G401 (cell line): ENCODE results near the gene ADCY1. TPM values are rescaled to one million over a fixed set of nuclear protein-coding genes. Genes with fewer than 3 reads are reported as not detected.

Experiments
- DNase-seq: peaks from one replicate; pipeline ENCODE4 v3.0.0-alpha.2; 2015; ENCODE audit warnings: low spot score
- in situ Hi-C: cut with HindIII; loops from 2 replicates; pipeline ENCODE4 v1.10.0; 2016; ENCODE audit warnings: low sequenced_read_pairs, mixed read lengths
- total RNA-seq: library from RNA; depleted of rRNA; stranded (reverse); fragments of >200 nt; shearing (Covaris generic); gene quantifications from 2 replicates; pipeline ENCODE4 v1.2.3, GENCODE V29; 2014

Gene ADCY1
- total RNA-seq, 1 experiment from 2014 or later = 0.14 TPM

DNA sequence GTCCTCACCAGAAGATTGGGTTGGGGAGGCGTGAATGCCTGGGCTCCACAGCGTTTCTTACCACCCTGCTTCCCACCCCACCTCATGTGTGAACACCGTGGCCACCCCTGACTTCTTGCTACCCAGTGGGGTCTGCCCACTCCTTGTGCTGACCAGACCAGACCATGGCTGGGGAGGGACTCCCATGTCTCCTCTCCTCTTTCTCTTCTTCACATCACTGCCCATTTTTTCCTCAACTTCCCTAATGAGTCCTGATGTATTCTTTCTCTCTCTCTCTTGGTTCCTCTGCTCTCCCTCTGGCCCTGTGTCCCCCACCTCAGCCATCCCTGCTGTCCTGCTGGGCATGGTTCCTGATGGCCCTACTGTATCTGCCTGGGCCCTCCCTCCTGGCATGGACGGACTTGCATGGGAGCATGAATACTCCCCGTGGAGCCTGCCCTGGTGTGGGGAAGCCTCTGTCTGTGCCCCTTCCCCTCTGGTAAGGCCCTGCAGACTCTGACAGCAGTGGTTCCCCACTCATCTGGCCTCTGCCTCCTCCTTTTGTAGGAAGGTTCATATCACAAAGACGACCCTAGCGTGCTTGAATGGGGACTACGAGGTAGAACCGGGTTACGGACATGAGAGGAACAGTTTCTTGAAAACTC, 85.5 kb downstream of the ADCY1 start:
- DNase-seq = no peak
- in situ Hi-C loops = no loop called here

- in situ Hi-C loops = no loop called here
- DNase-seq = no peak
Observed at GRCh38 chr7:45660201-45660900, 86.2 kb downstream of the ADCY1 start.

DNA sequence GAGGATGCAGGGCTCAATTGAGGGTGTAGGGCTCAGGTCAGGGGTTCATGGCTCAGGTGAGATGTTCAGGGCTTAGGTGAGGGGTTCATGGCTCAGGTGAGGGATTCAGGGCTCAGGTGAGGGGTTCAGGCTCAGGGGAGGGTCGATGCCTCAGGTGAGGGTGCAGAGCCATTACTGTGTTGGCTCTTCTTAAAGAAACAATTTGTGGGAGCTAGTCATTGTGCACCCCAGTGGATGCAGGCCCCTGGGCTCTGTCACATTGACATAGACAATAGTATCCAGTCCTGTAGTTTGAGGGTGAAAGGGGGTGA, 86.7 kb downstream of the ADCY1 start:
- in situ Hi-C loops = no loop called here
- no peak for DNase-seq

GRCh38 chr7:45661302-45661995, 87.3 kb downstream of the ADCY1 start:
- no peak for DNase-seq

DNA sequence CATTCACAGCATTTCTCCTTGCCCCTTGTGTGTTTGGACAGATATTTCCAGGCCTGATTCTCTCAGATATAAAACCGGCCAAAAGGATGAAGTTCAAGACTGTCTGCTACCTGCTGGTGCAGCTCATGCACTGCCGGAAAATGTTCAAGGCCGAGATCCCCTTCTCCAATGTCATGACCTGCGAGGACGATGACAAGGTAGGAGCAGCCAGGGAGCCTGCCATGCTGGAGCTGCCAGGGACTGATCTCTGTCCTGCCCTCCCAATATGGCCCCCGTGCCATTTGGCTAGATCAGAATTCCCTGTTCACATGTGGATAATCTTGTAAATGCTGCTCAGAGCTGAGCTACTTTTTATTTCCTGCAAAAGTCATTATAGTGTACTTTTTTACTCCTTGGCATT, 87.8 kb downstream of the ADCY1 start:
- in situ Hi-C loops = no loop called here
- DNase-seq = no peak

More at GRCh38 chr7:45661302-45661995, 87.3 kb downstream of the ADCY1 start:
- in situ Hi-C loops = no loop called here

- in situ Hi-C loops = no loop called here
Observed at GRCh38 chr7:45662540-45663166, 88.5 kb downstream of the ADCY1 start.

DNA sequence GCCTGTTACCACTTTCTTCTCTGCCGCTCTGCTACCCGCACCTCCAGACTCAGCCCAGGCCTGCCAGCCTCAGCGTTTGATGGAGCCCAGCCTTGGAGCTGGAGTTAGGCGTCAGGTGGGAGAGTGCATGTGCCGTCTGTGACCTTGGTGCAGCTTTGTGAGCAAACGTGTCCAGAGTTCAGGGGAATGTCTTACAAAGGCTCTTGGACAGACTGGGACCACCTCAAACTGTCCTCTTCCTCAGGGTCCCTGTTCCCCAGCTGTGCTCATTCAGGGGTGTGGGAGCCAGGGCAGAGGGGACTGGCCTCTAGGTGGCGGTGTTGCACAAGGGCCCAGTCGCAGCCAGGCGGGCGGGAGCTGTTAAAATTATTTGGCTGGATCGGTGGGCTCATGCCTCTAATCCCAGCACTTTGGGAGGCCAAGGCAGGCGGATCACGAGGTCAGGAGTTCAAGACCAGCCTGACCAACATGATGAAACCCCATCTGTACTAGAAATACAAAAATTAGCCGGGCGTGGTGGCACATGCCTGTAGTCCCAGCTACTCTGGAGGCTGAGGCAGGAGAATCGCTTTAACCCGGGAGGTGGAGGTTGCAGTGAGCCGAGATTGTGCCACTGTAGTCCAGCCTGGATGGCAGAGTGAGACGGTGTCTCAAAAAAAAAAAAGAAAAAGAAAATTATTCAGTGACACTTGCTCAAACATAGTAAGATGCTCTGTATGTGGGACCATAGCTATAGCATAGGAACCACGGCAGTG, 89.2 kb downstream of the ADCY1 start:
- DNase-seq = no peak
- in situ Hi-C loops = no loop called here

More at GRCh38 chr7:45662540-45663166, 88.5 kb downstream of the ADCY1 start:
- peak; percentile 30 for DNase-seq

DNA sequence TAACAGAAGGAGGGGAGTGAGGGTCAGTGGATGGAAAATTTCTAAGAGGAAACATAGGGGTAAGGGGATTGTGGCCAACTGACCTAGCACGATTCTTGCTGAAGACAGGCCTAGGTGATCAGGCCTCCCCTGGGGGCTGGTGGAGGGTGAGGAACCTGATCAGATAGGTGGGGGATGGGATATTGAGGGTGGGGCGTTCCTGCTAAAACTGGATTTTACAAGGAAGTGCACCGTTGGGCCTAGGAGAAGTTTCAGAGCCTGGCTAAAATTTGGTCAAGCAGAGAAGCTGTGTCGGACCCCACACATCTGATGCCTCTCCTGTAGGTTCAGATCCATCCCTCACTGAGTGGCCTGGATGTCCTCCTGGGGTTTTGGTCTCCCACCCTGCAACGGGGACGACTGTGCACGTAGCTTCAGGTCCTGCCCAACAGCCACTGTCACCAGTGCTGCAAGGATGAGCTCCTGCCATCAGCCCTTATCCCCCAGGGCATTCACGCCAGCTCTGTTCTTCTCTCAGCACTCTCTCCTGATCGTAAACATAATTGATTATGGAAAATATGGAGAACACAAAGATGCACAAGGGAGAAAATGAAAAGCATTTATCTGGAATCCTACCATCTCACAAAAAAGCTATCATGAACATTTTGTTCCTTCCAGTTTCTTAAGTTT, 89.9 kb downstream of the ADCY1 start:
- DNase-seq = no peak
- in situ Hi-C loops = no loop called here

DNA sequence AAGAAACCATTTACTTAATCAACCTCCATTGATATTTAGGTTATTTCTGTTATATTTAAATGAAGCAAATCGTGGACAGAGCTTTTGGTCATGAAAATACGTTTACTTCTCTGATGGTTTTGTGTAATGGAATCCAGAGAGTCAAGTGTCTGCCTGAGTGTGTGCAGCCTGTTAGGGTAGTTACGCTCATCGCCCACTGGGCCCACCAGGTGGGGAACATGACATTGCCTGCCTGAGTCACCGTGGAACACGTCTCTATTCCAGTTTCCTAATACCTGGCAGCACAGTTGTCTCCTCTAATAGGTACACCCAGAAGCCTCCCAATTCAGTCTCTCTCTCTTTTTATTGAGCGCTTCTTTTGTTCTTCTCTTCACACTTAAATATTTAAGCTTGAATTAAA, 91.0 kb downstream of the ADCY1 start:
- in situ Hi-C loops = no loop called here
- DNase-seq = no peak

GRCh38 chr7:45670227-45670626, 96.1 kb downstream of the ADCY1 start:
- in situ Hi-C loops = no loop called here
- no peak for DNase-seq

- DNase-seq = no peak
- in situ Hi-C loops = no loop called here
Observed at GRCh38 chr7:45670717-45671116, 96.5 kb downstream of the ADCY1 start.

- no peak for DNase-seq
- in situ Hi-C loops = no loop called here
Observed at GRCh38 chr7:45677311-45677900, 103.2 kb downstream of the ADCY1 start.

DNA sequence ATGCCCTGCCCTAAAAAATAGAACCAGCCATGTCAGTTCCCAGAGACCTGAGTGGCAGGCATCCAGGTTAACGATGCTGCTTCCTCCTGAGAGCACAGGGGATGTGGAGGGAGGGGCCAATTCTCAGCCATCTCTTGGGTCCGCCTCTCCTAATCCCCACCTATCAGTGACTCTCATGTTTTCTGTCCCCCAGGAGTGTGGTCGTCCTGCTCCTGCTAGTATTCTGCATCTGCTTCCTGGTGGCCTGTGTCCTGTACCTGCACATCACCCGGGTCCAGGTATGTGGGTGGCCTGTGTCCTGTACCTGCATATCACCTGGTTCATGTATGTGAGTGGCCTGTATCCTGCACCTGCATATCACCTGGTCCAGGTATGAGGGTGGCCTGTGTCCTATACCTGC, 105.3 kb downstream of the ADCY1 start:
- in situ Hi-C loops = no loop called here
- no peak for DNase-seq

DNA sequence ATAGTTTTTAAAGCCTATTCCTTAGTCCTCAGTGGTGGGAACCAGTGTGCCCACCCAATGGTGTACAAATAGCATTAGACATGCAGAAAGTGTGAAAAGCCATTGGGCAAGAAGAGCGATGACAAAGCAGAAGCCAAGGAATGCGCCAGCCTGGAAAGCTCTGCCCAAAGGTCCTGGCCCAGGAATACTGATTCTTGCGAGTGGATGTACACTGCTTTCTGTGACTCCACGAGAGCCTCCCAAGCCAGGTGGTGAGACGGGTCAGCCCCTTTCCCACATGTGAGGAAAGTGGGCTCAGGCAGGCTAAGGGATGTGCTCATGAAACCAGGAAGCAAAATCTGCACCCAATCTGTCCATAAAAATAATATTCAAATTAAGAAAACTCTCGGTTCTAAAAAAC, 106.6 kb downstream of the ADCY1 start:
- DNase-seq = no peak
- in situ Hi-C loops = no loop called here

DNA sequence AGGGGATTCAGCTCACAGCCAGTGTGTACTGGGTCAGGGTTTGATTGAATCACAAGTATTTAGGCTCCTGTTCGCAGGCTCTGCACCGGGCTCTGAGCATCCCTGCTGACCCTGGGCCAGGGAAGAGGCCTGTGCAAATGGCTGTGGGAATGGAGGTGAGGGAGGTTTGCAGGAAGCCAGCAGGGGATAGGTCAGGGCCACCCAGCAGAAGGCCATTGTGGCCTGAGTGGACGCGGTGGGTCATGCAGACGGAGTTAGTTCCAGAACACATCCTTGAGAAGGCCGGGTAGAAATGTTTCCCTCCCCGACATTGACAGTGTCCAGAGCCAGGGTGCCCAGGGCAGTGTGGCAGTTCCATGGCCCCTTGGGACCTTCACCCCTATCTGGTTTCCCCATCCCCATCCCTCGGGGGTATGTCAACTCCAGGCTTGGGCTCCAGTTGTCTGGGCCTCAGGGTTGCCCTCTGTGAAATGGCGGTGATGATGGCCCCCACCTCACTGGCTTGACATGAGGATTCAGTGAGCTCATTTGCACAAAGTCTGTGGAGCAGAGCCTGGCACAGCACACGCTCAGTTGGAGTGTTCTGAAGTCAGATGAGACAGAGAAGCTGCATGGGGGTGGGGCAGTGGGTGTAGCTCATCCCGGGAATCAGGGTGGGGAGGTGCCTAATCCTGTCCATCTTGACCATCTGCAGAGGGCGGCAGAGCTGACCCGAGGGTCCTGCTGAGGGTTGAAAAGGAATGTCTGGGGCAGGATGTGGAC, 107.6 kb downstream of the ADCY1 start:
- DNase-seq = no peak
- in situ Hi-C loops = no loop called here

DNA sequence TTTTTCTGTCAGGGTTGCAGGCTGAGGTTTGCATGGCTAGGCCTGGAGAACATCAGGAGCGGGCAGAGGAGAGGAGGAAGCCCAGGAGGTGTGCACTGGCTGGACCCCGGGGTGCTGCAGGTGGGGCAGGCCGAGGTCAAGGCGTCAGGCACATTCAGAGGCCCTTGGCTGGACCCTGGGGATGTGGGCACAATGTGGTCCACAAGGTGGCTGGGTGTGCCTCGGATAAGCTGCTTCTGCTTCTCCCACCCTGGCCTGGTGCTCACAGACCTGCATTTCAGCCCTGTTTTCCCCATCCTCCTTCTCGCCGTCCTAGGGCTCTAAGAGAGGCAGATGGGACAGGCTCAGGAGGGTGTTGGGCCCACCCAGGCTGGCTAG, 108.2 kb downstream of the ADCY1 start:
- in situ Hi-C loops = no loop called here
- no peak for DNase-seq

DNA sequence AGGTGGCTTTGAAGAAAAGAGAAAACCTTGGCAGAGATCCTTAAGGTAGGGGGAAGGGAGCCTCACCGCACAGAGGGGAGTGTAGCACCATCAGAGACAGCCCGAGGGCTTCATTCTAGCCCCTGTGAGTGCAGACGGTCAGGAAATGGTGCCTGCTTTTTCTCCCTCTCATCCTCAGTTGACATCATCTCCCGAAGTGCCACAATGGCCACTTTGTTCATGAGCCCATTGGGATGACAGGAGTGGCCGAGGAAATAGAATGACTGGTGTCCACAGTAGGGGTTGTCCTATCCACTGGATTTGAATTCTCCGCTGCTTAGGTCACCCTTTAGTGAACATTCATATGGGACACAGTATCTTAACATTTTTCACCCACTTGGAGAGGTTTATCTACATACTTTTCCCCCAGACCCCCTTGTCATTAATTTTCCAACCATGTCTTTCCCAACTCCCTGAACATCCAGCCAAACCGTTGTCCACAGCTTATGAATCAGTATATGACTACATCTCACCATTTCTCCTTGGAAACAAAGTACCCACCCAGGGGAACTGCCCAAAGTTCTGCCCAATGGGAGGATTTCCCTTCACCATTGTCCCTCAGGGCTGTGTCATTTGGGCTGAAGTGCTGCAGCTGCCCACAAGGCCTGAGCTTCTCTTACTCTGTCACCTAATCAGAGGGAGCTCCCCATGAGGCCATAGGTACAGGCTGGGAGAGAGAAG, 108.8 kb downstream of the ADCY1 start:
- in situ Hi-C loops = no loop called here
- no peak for DNase-seq
